ENCODE results near the gene TMEM145. TPM values are rescaled to one million over a fixed set of nuclear protein-coding genes. Genes with fewer than 3 reads are reported as not detected.

The TMEM145 gene
- total RNA-seq, 1 experiment from 2014 or later, result 1.2 TPM

DNA sequence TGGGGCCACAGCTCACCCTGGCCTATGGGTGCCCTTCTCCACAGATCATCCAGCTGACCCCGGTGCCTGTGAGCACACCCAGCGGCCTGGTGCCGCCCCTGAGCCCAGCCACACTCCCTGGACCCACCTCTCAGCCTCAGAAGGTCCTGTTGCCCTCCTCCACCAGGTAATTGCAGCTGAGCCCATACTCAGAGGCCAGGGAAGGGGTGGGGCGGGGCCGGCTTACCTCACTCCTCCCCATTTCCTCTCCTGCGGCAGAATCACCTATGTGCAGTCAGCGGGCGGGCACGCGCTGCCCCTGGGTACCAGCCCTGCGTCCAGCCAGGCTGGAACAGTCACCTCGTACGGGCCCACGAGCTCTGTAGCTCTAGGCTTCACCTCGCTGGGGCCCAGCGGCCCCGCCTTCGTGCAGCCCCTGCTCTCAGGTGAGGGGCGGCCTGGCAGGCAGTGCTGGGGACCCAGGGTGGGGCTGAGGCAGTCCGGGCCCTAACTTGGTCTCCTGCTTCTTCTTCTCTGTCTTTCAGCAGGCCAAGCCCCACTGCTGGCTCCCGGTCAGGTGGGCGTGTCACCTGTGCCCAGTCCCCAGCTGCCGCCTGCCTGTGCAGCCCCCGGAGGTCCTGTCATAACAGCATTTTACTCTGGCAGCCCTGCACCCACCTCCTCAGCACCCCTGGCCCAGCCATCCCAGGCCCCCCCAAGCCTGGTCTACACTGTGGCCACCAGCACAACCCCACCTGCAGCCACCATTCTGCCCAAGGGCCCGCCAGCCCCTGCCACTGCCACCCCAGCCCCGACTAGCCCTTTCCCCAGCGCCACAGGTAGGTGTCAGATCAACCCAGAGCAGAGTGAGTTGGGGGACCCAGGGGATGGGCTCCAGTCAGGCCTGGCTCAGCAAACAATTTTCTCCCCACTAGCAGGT lies 20.8 kb upstream of the TMEM145 start:
- no peaks in the 10 kb centered on the region for H3K36me3 ChIP-seq (ENCODE audit: low read depth)
- H3K9me3 ChIP-seq (ENCODE audit: insufficient read depth, low read depth), result no peaks in the 10 kb centered on the region
- no peaks in the 10 kb centered on the region for H3K9me2 ChIP-seq (ENCODE audit: insufficient read depth)
- BruUV-seq (replicated peaks), result no TSS peak
- no peak for DNase-seq
- intact Hi-C loops (cut with micrococcal nuclease; ENCODE audit: unreplicated experiment), result no loop called here
- H4K20me1 ChIP-seq (ENCODE audit: insufficient read depth), result no peaks in the 10 kb centered on the region
- H3K4me1 ChIP-seq (replicated peaks; ENCODE audit: insufficient read depth), result no peaks in the 10 kb centered on the region
- no peak for TF ChIP-seq EZH2 (IDR thresholded peaks at IDR 0.05; ENCODE audit: low read depth)
- TF ChIP-seq, protein P1, sequence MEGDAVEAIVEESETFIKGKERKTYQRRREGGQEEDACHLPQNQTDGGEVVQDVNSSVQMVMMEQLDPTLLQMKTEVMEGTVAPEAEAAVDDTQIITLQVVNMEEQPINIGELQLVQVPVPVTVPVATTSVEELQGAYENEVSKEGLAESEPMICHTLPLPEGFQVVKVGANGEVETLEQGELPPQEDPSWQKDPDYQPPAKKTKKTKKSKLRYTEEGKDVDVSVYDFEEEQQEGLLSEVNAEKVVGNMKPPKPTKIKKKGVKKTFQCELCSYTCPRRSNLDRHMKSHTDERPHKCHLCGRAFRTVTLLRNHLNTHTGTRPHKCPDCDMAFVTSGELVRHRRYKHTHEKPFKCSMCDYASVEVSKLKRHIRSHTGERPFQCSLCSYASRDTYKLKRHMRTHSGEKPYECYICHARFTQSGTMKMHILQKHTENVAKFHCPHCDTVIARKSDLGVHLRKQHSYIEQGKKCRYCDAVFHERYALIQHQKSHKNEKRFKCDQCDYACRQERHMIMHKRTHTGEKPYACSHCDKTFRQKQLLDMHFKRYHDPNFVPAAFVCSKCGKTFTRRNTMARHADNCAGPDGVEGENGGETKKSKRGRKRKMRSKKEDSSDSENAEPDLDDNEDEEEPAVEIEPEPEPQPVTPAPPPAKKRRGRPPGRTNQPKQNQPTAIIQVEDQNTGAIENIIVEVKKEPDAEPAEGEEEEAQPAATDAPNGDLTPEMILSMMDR (conservative IDR thresholded peaks at IDR 0.05), result no peak
- H3K27me3 ChIP-seq (ENCODE audit: insufficient read depth, low read depth), result no peaks in the 10 kb centered on the region
- no peak overlapping the region for H3K27ac ChIP-seq
- H3K4me3 ChIP-seq, result no peak overlapping the region
- no peaks in the 10 kb centered on the region for H3K79me2 ChIP-seq (ENCODE audit: low read depth)
- CTCF ChIA-PET, result no interaction called here
- POLR2A ChIA-PET (ENCODE audit: unreplicated experiment), result no interaction called here
- no peak overlapping the region for H3K4me2 ChIP-seq
- no peak overlapping the region for H2AFZ ChIP-seq
- peaks cover 5% of the 10 kb centered on the region; the same call in 1 of the 2 replicates for H3F3A ChIP-seq (ENCODE audit: insufficient read depth, low read depth)

DNA sequence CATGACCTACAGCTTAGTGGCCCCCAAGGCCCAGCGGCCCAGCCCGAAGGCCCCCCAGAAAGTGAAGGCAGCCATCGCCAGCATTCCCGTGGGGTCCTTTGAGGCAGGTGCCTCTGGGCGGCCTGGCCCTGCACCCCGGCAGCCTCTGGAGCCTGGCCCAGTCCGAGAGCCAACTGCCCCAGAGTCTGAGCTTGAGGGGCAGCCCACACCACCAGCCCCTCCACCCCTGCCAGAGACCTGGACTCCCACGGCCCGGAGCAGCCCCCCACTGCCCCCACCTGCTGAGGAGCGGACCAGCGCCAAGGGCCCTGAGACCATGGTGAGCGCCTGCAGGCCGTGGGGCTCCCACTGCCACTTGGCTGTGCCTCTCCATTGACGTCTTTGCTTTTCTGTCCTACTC lies 20.1 kb upstream of the TMEM145 start:
- no peaks in the 10 kb centered on the region for H4K20me1 ChIP-seq (ENCODE audit: insufficient read depth)
- POLR2A ChIA-PET (ENCODE audit: unreplicated experiment), result no interaction called here
- no peak overlapping the region for H3K27ac ChIP-seq
- H3K79me2 ChIP-seq (ENCODE audit: low read depth), result no peaks in the 10 kb centered on the region
- H3F3A ChIP-seq (ENCODE audit: insufficient read depth, low read depth), result peaks cover 5% of the 10 kb centered on the region; the same call in 1 of the 2 replicates
- no peaks in the 10 kb centered on the region for H3K9me2 ChIP-seq (ENCODE audit: insufficient read depth)
- H2AFZ ChIP-seq, result no peak overlapping the region
- no peaks in the 10 kb centered on the region for H3K27me3 ChIP-seq (ENCODE audit: insufficient read depth, low read depth)
- H3K4me3 ChIP-seq, result no peak overlapping the region
- no peaks in the 10 kb centered on the region for H3K4me1 ChIP-seq (replicated peaks; ENCODE audit: insufficient read depth)
- CTCF ChIA-PET, result no interaction called here
- no peak overlapping the region for H3K4me2 ChIP-seq
- DNase-seq, result no peak
- BruUV-seq (replicated peaks), result TSS peak; percentile 3
- intact Hi-C loops (cut with micrococcal nuclease; ENCODE audit: unreplicated experiment), result no loop called here
- no peak for TF ChIP-seq EZH2 (IDR thresholded peaks at IDR 0.05; ENCODE audit: low read depth)
- TF ChIP-seq, protein P1 (conservative IDR thresholded peaks at IDR 0.05), result no peak
- no peaks in the 10 kb centered on the region for H3K9me3 ChIP-seq (ENCODE audit: insufficient read depth, low read depth)
- H3K36me3 ChIP-seq (ENCODE audit: low read depth), result no peaks in the 10 kb centered on the region

- H3K27ac ChIP-seq, result no peak overlapping the region
- no peak overlapping the region for H3K4me2 ChIP-seq
- H2AFZ ChIP-seq, result no peak overlapping the region
- H3K4me3 ChIP-seq, result no peak overlapping the region
- peaks cover 5% of the 10 kb centered on the region; the same call in 1 of the 2 replicates for H3F3A ChIP-seq (ENCODE audit: insufficient read depth, low read depth)
- no peak for TF ChIP-seq EZH2 (IDR thresholded peaks at IDR 0.05; ENCODE audit: low read depth)
- TF ChIP-seq, protein P1 (conservative IDR thresholded peaks at IDR 0.05), result no peak
- intact Hi-C loops (cut with micrococcal nuclease; ENCODE audit: unreplicated experiment), result no loop called here
- ChIA-PET POLR2A (ENCODE audit: unreplicated experiment) (interaction anchor here (0.5 kb wide), 1 partner anchor 85 kb away, joined by 3 read pairs; no protein-coding TSS in a partner anchor), CTCF (no interaction called here)
- no TSS peak for BruUV-seq (replicated peaks)
- no peaks in the 10 kb centered on the region for H3K36me3 ChIP-seq (ENCODE audit: low read depth)
- no peaks in the 10 kb centered on the region for H3K79me2 ChIP-seq (ENCODE audit: low read depth)
- no peaks in the 10 kb centered on the region for H3K27me3 ChIP-seq (ENCODE audit: insufficient read depth, low read depth)
- no peaks in the 10 kb centered on the region for H3K4me1 ChIP-seq (replicated peaks; ENCODE audit: insufficient read depth)
- DNase-seq, result no peak
- H3K9me2 ChIP-seq (ENCODE audit: insufficient read depth), result no peaks in the 10 kb centered on the region
- H4K20me1 ChIP-seq (ENCODE audit: insufficient read depth), result no peaks in the 10 kb centered on the region
- H3K9me3 ChIP-seq (ENCODE audit: insufficient read depth, low read depth), result no peaks in the 10 kb centered on the region
These were observed 19.6 kb upstream of the TMEM145 start for GRCh38 chr19:42293540-42293939.

All from PC-9 (cell line).